CD4-positive, alpha-beta T cell treated with Interleukin-6 at 100 ng/mL for 8 hours (primary cell): ENCODE measurements around the gene ITGA2B.
"Not testable (repeated sequence)": the region's sequence is repeated elsewhere in the genome, so short reads cannot be mapped to it uniquely, and the experiment has no call there.

Source experiments
- DNase-seq: peaks from one replicate; pipeline ENCODE4 v3.0.0-alpha.2; 2020; ENCODE audit warnings: mixed read lengths, low spot score

Gene ITGA2B

DNA sequence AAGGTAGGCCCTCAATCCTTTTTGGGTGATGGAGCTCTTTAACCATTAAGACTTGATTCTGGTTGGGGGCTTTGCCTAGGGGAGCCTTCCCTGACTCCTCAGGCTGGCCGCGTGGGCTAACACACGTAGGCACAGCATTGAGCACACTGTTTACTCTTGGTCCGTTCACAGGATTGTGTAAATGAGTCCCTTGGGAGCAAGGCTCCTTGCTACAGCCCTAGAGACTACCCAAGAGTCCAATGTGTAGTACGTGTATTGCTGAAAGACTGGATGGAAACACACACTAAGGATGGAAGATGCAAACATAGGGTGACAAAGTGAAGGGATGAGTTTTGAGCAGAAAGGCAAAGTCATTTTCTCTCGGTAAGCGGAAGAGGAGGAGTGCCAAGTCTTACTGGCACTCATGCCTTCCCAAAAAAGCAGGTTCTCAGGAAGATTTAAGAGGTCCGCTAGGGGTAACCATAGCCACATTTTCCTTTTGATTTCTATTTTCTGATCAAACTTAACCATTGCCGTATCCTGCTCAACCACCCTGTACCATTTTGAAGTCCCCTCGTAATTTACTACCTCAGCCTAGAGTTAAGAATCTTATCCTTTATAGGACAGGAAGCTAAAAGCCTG, 911 bp upstream of the ITGA2B start:
- DNase-seq: no peak

GRCh38 chr17:44389723-44390202, 314 bp upstream of the ITGA2B start:
- DNase-seq: no peak

GRCh38 chr17:44387804-44388203, 1.6 kb downstream of the ITGA2B start:
- no peak for DNase-seq

DNA sequence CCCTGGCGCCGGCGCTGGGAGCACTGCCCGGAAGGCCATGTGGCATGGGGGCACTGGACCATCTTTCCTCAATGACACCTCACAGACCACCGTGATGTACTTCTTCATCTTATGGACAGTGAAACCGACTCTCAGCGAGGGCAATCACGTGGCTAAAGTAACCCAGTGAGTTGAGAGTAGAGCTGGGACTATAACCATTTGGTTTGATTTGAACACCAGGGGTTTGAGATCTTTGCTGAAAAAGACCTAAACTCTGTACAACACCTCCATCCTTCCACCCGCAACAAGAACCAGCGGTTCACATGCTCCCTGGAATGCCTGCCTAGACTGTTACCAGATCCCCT, 3.3 kb downstream of the ITGA2B start:
- no peak for DNase-seq

DNA sequence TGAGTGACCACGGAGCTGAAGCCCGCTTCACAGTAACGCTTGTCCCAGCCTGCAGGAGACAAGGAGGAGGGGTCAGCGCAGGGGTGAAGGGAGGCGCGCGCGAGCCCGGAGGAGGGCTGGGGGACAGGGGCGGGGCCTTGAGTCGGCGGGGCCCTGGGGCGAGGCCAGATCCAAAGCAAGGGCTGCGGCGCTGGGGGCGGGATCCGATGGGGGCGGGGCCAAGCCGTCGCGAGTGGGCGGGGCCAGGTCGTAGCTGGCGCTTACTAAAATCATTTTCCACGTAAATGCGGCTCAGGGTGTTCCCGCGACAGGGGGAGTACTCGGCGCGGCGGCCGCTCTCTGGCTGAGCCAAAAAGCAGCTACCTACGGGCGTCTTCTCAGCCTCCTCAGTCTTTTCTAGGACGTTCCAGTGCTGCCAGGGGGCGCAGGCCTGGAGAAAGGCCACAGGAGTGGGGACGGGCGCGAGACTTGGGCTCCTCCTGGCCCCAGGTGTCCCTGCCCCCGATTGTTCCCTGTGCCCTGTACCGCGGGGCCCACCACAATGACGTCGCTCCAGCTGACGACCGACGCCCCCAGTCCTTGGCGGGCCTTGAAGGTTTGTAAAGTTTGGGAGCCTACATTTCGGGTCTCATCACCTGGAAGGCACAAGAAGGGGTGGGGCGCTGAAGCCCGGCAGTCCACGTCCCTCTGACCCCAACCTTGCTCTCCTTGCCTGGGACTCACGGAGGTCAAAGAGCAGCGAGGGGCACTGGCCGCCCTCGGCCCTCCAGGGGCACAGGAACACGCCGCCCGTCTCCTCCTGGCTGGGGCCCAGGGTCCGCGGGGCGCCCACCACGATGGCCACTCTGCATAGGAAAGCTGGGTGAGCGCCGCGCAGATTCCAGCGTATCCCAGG, 3.9 kb downstream of the ITGA2B start:
- DNase-seq: peak; percentile 84

GRCh38 chr17:44384823-44385286, 4.6 kb downstream of the ITGA2B start:
- DNase-seq: no peak

DNA sequence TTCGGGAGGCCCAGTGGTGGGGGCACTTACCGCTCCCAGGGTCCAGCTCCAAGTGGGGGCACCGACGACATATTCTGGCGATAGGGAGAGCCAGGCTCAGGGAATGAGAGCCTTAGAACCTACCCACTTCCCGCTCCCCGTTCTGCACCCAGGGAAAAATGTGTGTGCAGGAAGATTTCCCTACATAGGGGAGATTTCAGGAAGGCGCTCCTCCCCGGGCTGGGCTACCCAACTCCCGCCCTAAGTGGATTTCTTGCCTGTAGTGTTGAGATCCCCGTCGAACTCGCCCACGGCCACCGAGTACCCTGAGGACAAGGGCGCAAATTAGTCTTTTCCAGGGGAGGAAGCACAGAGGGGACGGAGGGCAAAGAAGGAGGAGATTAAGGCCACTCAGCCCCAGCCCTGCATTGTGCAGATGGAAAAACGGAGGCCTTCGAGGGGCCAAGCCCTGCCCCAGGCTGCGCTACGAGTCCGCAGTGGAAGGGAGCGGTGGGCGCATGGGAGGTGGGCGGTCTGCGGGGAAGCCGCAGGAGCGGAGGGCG, 5.1 kb downstream of the ITGA2B start:
- DNase-seq: no peak

- no peak for DNase-seq
These were observed 5.6 kb downstream of the ITGA2B start for GRCh38 chr17:44383861-44384260.

GRCh38 chr17:44383363-44383762, 6.1 kb downstream of the ITGA2B start:
- no peak for DNase-seq

- DNase-seq: no peak
These were observed 6.5 kb downstream of the ITGA2B start for GRCh38 chr17:44382917-44383316.

GRCh38 chr17:44381810-44382305, 7.6 kb downstream of the ITGA2B start:
- DNase-seq: no peak

- no peak for DNase-seq
These were observed 8.7 kb downstream of the ITGA2B start for GRCh38 chr17:44380767-44381166.

- no peak for DNase-seq
These were observed 9.6 kb downstream of the ITGA2B start for GRCh38 chr17:44379887-44380286.

- no peak for DNase-seq
These were observed 11.2 kb downstream of the ITGA2B start for GRCh38 chr17:44378171-44378705.

GRCh38 chr17:44376779-44377178, 12.7 kb downstream of the ITGA2B start:
- DNase-seq: no peak

GRCh38 chr17:44376124-44376523, 13.3 kb downstream of the ITGA2B start:
- DNase-seq: no peak

DNA sequence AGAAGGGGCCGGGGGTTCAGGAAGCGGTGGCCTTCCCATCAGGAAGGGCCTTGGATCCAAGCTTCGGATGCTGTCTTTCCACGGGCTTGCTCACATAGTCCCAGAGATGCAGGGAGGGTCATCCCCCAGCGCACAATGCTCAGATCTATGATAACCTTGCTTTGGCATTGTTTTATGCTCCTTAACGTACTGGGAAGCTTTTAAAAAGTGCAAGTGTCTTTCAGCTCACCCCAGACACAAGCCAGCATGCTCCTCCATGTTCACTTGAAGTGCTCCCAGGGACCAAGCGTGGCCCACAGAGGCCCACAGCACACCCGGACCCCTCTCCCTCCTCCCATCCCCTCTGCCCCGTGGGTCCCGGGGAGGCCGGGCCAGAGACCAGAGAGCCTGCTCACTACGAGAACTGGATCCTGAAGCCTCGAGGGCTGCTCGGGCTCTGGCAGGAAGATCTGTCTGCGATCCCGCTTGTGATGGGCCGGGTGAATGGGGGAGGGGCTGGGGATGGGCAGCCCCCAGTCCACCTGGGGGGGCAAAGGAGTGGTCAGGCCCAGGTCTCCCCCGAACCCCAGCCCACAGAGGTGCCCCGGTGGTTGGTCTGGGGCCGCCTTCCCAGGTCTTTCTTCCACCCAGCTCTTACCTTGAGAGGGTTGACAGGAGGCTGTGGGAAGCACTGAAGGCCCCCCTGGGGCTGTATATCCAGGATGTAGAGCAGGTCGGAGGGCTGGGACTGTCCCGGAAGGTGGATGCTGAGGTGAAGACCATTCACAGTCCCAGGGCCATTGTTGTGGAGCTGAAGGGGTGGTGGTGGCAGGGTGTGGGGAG, 14.0 kb downstream of the ITGA2B start:
- DNase-seq: no peak

DNA sequence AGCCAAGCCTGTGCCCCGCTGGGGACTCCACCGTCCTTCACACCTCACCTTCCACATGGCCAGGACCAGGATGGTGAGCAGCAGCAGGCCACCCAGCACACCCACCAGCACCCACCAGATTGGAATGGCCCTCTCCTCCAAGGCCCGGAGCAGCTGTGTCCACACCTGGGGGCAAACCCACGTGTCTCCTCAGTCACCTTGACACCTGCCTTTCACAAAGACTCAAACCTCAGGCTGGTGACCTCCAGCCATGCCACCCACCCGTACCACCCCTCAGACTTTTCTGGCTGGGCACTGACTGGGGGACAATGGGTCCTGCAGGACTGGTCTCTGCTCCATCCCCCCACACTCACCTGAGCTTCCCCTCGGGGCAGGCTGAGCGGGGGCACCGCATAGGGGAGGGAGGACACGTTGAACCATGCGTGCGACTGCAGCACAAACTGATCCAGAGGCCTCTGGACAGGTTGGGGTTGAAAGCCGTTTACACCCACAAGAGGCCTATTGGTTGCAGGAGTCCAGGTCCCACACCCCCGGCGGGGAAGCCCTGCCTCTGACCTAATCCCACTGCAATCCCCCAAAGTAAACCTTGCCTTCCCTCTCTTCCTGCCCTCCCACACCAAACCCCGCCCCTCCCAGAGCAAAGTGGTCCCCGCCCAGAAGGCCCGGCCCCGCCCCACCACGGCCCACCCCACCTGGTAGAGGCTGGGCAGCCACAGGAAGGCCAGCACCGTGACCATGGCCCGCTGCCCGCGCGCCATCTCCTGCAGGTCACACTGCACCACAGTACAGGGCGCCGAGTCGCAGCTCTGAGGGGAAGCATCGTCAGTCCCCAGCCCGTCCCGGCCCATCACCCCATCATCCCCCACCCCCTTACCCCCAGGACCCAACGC, 14.9 kb downstream of the ITGA2B start:
- no peak for DNase-seq

DNA sequence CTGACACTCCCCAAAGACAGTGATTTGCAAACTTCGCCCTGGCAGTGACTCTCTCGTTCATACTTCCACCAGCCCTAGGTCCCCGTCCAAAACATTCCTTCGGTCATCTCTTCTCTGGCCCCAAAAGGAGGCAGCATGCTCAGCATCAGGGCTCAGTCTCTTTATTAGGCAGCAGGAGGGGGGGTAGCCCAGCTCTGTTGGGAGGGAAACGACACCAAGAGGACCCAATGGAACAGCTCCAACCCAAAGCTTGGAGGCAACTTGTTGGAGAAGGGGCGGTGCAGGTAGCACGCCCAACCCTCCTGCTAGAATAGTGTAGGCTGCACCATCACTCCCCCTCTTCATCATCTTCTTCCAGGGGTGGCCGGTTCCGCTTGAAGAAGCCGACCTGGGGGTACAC, 17.4 kb downstream of the ITGA2B start:
- no peak for DNase-seq

DNA sequence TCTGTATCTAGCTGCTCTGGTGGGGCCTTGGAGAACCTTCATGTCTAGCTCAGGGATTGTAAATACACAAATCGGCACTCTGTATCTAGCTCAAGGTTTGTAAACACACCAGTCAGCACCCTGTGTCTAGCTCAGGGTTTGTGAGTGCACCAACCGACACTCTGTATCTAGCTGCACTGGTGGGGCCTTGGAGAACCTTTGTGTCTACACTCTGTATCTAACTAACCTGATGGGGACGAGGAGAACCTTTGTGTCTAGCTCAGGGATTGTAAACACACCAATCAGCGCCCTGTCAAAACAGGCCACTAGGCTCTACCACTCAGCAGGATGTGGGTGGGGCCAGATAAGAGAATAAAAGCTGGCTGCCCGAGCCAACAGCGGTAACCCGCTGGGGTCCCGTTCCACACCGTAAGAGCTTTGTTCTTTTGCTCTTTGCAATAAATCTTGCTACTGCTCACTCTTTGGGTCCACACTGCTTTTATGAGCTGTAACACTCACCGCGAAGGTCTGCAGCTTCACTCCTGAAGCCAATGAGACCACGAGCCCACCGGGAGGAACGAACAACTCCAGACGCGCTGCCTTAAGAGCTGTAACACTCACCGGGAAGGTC, 19.9 kb downstream of the ITGA2B start:
- not testable (repeated sequence) for DNase-seq
